NCI-H774 (cell line): ENCODE measurements around the gene SYT9.
A peak's percentile ranks its signal among the peaks of the same experiment; 100 is the strongest.
"Not testable (repeated sequence)": the region's sequence is repeated elsewhere in the genome, so short reads cannot be mapped to it uniquely, and the experiment has no call there.

Experiments
- DNase-seq: peaks from one replicate; lab custom pipeline; 2025; lab: John Stamatoyannopoulos, UW

The SYT9 gene

GRCh38 chr11:7508087-7508486, 256.4 kb downstream of the SYT9 start:
- DNase-seq: no peak

GRCh38 chr11:7509966-7510365, 258.3 kb downstream of the SYT9 start:
- DNase-seq: no peak

GRCh38 chr11:7511401-7511800, 259.7 kb downstream of the SYT9 start:
- DNase-seq: peak; percentile 81

GRCh38 chr11:7512525-7513233, 261.0 kb downstream of the SYT9 start:
- no peak for DNase-seq

GRCh38 chr11:7513234-7514098, 261.8 kb downstream of the SYT9 start, which contains the start of gene PPFIBP2:
TSS of gene PPFIBP2 (plus strand) at chr11:7513999. CDS start at chr11:7549476, 35,477 bp downstream.
- DNase-seq: peak; percentile 78

GRCh38 chr11:7514099-7514591, 262.4 kb downstream of the SYT9 start:
- DNase-seq: no peak

GRCh38 chr11:7515447-7515886, 263.8 kb downstream of the SYT9 start:
- DNase-seq: no peak

- no peak for DNase-seq
Observed at GRCh38 chr11:7516475-7516874, 264.8 kb downstream of the SYT9 start.

- DNase-seq: not testable (repeated sequence)
Observed at GRCh38 chr11:7517743-7518142, 266.0 kb downstream of the SYT9 start.
